ENCODE data around the gene PIK3R5.

DNA sequence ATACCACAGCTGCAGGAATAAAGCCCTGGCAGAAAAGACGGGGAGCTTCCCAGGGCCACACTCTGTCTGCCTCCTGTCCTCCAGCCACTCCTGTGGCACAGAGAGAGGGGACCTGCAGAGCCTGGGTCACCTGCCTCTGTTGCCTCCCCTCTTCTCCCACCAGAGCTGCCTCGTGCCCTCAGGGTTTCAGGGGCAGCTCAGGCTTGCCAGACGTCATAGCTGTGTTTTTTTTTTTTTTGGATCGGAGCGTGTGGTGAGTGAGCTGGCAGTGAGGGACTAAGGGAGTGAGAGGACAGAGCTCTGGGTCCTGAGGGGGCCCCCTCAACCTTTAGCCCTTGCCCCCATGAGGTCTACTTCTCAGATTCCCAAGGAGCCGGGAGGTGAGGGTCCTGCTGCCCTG is 100.1 kb downstream of the PIK3R5 start:
- TF ChIP-seq, protein P1, sequence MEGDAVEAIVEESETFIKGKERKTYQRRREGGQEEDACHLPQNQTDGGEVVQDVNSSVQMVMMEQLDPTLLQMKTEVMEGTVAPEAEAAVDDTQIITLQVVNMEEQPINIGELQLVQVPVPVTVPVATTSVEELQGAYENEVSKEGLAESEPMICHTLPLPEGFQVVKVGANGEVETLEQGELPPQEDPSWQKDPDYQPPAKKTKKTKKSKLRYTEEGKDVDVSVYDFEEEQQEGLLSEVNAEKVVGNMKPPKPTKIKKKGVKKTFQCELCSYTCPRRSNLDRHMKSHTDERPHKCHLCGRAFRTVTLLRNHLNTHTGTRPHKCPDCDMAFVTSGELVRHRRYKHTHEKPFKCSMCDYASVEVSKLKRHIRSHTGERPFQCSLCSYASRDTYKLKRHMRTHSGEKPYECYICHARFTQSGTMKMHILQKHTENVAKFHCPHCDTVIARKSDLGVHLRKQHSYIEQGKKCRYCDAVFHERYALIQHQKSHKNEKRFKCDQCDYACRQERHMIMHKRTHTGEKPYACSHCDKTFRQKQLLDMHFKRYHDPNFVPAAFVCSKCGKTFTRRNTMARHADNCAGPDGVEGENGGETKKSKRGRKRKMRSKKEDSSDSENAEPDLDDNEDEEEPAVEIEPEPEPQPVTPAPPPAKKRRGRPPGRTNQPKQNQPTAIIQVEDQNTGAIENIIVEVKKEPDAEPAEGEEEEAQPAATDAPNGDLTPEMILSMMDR (IDR thresholded peaks at IDR 0.05; ENCODE audit: low read depth, low read length): no peak
- TF ChIP-seq POLR2A (IDR thresholded peaks at IDR 0.05; ENCODE audit: extremely low read depth, insufficient read length): no peak
